RPMI8226 (cell line): Measurements from ENCODE around the gene UMOD.

Experiments used
- DNase-seq: peaks from one replicate; pipeline ENCODE4 v3.0.0-alpha.2; 2015

Gene UMOD

DNA sequence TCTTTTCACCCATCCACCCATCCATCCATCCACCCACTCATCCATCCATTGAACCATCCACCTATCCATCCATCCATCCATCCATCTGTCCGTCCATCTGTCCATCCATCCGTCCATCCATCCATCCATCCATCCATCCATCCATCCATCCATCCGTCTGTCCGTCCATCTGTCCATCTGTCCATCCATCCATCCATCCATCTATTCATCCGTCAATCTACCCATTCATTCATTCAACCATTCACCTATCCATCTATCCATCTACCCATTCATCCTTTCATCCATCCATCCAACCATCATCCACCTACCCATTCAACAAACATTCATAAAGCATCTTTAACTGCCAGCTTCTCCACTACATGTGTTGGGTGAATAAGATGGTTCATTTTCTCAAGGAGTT is 54.1 kb downstream of the UMOD start:
- no peak for DNase-seq

DNA sequence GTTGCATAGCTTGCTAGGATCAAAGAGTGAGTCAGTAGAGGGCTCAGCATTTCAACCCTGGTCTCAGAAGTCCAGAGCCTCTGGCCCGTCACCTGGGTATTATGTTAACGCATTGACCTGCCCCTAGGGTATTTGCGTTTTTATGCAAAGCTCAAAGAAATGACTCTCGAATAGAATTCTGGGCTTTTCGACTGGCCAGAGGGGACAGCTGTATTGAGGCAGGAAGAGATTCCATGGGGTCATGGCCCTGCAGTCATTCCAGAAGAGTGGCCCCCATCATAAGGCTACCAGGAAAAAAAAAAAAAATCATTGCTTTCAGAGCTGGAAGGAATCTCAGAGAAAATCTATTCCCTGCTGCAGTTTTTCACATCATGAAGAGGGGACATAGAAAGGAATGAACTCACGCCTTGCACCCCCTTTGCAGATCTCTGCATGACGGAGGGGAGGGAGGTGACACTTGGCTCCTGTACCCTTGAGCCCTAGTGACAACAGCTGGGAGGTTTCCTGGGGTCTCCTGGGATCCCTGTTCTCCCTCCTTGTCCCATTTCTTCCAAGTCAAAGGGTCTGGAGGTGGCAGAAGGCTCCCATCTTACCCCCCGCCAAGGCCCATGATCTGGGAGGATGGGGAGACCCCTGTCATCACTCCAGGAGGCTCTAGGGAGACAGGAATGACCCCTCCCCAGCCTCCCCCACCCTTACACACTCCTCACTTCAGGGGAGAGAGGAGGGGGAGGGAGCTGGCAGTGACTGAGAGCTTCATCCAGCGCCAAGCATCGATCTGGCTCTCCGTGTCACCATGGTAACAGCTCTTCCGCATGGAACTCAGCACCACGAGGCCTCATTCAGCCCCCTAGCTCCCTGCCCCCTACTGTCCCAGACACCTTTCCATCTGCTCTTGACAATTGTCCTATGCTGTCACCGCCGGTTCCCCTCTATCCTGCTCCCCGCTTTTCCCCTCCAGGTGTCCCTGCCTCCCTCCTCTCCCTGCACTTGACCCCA is 61.0 kb downstream of the UMOD start:
- DNase-seq, result no peak

DNA sequence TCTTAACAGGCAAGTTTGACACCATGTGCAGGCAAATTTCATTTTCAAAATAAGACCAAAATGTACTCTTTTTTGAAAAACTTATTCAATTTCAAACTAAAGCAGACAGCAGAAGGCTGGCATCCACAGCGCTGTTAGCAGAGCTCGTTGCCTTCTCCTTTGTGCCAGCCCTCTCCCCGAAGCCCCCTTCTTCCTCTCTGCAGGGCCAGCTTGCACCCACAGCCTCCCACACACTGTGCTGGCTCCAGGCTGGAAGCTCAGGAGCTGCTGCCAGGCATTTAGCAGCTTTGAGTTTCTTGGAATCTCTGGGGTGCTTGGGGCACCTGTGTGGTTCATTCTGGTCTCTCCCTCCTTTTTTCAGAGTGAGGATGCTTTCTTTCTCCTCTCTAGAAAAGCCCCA is 62.9 kb downstream of the UMOD start:
- DNase-seq, result no peak

DNA sequence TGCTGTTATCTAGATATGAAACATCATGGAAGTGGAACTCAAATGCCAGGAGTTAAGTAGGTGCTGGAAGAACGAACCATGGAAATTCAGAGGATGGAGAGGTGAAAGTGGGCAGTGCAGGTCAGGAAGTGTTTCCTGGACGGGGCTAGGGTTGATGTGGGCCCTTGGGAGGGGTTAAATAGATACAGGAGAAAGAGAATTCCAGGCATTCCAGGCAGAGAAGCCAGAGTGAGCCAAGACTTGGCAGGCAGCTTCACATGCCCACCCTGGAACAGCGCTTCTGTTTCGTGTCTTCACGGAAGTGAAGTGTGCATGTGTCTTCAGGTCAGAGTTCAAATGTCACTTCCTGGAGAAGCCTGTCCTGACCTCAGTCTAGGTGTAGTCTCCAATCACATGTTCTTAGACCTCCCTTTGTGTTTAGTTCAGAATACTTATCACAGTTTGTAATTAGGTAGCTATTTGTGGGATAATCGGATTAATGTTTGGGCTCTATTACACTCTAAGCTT is 66.5 kb downstream of the UMOD start:
- no peak for DNase-seq
